NCI-H1436 (cell line): ENCODE results near the gene PLXNB3.
"Not testable (repeated sequence)": the region's sequence is repeated elsewhere in the genome, so short reads cannot be mapped to it uniquely, and the experiment has no call there.

Source experiments
- DNase-seq: peaks from one replicate; lab custom pipeline; 2025; lab: John Stamatoyannopoulos, UW

The PLXNB3 gene

DNA sequence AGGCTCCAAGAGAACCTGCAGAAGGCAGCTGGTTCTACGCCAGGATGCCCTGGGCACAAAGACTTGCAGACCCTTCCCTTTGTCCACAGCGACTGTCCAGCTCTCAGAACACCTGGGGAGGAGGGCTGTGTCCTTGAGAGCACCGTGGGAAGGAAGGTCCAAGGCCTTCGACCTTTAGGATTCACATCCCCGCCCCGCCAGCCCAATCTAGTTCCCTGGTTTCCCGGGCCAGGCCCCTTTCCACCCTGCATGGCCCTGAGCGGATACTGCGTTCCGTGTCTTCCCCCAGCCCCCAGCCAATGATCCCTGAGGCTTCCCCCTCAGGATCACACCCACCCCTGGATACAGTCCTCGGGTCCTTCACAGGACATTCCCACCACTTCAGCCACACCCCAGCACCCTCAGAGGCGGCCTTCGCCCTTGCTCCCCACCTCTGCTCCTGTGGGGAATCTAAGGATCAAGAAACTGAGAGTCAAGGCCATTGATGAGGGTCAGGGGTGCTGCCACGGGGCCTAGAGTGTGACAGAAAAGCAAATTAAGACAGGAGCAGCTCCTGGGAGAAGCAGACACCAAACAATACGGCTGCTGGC, 30.3 kb upstream of the PLXNB3 start:
- no peak for DNase-seq

DNA sequence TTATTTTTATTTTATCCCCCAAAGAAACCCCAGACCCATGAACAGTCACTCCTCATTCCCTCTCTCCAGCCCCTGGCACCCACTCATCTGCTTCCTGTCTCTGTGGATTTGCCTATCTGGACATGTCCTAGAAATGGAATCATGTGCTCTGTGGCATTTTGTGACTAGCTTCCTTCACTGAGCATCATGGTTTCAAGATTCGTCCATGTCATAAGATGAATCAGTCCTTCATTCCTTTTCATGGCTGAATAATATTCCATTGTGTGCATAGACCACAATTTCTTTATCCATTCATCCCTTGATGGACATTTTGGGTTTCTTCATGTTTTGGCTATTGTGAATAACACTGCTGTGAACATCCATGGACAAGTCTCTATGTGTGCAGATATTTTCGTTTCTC, 29.2 kb upstream of the PLXNB3 start:
- no peak for DNase-seq

DNA sequence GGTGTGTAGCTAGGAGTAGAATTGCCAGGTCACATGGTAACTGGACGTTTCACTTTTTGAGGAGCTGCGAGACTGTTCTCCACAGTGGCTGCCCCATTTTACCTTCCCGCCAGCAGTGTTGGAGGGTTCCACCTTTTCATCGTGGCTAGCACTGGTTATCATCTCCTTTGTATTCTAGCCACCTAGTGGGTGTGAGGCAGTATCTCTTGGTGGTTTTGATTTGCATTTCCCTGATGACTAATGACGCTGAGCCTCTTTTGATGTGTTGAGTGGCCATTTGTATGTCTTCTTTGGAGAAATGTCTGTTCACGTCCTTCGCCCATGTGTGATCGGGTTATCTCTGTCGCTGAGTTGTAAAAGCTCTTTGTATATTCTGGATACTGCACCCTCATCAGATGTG, 28.8 kb upstream of the PLXNB3 start:
- DNase-seq, result no peak

DNA sequence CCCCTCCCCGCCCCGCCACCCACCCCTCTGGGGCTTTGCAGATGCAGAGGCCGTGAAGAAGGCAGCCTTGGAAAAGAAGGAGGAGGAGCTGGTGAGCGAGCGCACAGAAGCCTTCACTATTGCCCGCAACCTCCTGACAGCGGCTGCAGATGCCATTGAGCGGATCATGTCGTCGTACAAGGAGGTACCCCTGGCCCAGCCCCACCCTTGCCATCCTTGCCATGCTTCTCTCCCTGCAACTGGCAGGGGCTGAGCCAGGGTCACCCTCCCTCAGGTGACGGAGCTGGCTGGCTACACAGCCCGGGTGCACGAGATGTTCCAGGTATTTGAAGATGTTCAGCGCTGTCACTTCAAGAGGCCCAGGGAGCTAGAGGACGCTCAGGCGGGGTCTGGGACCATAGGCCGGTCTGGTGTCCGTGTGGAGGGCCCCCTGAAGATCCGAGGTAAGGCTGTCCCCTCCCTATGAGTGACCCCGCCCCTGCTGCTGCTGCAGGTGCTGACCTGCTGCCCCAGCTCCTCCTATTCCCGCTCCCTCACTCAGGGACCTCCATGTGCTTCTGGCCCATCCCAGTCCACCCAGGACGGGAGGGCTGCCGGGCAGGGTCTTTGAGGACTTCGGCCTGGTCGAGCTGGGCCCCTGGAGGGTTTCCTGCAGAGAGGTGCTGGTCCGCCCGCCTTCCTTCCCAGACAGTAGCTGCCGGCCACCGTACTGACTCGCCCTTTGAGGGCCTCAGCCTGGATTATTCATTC, 27.8 kb upstream of the PLXNB3 start:
- DNase-seq, result no peak

DNA sequence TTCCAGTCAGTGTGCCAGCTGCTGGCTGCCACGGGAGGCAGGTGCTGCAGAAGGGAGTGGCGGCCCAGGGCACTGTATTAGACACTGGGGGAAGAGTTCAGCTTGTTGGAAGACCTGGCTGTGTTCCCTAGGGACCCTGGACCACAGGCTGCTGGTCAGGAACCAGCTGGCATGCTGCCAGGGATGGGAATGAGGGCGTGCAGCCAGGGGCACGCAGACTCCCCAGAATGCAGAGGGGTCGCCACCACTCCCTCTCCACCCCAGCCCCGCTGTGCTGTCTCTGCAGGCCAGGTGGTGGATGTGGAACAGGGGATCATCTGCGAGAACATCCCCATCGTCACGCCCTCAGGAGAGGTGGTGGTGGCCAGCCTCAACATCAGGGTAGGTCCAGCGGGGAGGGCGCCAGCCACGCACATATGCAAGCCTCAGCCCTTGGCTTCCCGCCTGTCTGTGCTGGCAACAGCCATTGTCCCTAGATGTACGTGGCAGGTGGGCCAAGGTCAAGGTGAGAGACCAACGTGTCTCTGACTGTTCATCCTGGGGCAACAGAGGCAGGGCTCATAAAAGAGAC, 27.1 kb upstream of the PLXNB3 start:
- no peak for DNase-seq

DNA sequence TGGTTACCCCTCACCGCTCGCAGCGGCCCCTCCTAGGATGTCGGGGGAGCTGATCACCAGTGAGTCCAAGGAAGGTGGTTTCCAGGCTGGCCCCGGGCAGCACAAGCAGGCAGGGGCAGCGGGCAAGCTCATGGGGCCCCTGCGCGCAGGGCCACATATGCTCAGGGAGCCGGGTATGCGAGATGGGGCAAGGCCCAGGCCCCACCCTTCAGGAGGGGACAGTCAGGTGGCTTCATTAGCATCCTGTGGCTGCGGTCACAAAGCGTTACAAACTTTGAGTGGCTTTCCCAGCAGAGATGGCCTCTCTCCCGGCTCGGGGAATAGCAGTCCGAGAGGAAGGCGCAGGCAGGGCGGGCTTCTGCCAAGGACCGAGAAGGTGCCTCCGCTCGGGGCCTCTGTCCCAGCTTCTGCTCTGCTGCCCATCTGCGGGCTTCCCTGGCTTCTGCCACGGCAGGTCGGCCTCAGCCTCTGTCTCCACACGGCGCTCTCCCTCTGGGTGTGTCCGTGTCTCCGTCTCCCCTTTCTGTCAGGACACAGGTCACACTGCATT, 25.9 kb upstream of the PLXNB3 start:
- DNase-seq, result no peak

DNA sequence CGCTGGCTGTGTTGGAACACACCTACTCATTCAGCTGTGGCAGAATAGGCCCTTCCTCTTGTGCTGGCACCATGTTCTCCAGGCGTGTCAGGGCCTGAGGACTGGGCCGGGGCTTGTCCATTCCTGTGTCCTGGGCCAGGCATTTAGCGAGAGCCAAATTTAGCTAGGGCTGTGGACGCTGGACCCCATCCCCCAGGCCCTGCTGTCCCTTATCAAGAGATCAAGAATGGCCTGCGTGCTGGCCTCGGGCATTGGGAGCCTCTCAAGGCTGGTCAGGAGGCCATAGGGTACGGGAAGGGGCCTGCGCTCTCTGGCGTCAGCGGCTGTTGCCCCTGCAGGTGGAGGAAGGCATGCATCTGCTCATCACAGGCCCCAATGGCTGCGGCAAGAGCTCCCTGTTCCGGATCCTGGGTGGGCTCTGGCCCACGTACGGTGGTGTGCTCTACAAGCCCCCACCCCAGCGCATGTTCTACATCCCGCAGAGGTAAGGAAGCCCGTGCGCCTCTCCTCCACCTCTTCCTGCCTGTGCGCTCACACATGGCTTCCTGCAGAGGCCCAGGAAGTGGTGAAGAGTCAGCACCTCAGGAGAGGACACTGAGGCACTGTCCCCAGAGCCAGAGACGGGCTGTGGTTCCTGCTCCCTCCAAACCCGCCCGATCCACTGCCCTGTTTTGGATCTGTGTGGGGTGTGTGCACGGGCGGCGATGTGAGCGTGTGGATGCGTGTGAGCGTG, 24.1 kb upstream of the PLXNB3 start:
- no peak for DNase-seq

DNA sequence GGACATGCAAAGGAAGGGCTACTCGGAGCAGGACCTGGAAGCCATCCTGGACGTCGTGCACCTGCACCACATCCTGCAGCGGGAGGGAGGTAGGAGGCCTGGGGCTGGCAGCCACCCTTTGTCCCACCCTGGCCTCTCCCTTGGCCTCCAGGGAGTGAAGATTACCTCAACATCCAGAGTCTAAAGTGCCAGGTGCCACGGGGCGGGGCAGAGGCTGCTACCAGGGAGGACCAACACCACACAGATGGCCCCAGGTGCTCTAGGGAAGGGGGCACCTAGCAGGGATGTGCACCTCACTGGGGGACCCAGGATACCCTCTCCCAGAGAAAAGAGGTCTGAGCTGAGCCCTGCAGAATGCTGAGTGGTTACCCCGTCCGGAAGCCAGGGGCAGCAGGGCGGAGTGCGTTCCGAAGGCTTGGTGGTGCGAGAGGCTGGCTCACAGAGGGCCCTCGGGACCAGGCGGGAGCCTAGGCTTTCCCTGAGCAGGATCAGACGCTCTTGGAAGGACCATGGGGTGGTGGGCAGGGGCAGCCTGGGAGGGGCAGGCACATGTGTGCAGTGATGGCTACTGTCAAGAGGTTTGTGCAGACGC, 23.3 kb upstream of the PLXNB3 start:
- no peak for DNase-seq

DNA sequence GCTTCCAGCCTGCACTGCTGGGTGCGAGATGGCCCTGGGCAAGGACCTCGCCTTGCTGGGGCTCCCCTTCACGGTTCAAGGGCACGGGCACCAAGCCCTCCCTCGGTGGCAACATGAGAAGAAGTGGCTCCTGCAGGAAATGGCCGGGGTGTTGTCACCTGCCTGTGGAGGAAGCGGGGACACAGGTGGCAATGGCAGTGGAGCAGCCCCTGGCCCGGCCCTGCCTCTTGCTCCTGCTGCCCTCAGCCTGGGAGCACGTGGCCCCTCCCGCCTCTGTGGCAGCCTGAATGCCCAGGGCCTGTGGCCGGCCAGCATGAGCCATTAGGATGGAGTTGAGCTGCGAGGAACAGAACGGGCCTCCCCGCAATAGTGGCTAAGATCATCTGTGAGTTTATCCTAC, 22.6 kb upstream of the PLXNB3 start:
- DNase-seq, result no peak

DNA sequence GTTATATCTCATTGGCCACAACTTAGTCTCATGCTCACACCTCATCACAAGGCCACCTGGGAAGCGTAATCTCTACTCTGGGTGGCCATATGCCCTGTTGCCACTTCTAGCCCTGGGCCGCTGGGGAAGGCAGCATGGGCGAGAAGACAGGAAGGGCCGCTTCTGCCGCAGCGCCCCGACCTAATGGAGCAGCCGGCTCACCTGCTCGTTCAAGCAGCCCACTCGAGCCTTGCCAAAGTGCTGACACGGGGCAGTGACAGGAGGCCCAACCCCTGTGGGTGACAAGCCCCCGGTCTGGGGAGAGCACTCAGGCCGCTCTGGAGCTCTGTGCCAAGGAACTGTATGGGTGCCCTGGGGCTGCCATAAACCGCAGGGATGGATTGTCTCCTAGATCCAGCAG, 21.9 kb upstream of the PLXNB3 start:
- not testable (repeated sequence) for DNase-seq

DNA sequence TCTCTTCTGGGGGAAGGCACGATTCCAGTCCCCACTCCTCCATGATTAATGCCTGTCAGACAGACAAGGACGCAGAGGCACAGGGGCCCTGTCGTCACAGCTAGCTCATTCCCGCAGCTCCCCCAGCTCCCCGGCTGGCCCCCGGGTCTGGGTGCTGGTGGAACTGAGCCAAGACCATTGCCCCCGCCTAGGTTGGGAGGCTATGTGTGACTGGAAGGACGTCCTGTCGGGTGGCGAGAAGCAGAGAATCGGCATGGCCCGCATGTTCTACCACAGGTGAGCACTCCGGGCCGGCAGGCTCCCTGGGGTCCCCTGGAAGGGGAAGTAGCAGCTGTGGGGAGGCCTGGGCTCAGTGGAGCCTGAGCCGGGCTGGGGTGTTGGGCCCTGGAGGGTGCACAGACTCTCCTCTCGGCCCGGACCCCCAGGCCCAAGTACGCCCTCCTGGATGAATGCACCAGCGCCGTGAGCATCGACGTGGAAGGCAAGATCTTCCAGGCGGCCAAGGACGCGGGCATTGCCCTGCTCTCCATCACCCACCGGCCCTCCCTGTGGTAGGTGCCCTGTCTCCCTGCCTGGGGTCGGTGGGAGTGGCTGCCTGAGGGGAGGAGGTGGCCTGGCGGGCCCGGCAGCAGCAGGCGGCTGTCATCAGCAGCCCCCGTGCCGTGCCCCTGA, 21.1 kb upstream of the PLXNB3 start:
- DNase-seq, result not testable (repeated sequence)

DNA sequence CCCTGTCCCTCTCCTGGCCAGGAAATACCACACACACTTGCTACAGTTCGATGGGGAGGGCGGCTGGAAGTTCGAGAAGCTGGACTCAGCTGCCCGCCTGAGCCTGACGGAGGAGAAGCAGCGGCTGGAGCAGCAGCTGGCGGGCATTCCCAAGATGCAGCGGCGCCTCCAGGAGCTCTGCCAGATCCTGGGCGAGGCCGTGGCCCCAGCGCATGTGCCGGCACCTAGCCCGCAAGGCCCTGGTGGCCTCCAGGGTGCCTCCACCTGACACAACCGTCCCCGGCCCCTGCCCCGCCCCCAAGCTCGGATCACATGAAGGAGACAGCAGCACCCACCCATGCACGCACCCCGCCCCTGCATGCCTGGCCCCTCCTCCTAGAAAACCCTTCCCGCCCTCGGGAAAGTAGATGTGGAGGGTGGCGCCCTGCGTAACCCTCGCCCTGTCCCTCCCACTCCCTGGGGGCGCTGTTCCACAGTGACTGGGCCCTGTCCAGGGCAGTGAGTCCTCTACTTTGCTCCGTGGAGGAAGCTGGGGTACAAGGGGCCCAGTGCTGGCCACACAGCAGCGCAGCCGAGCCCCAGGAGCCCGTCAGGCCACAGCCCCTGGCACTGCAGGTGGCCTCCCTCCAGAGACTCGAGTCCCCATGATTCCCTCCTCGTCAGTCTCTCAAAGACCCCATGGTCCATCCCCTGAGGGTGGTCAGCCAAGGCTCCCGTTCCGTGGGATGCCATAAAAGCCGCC, 20.4 kb upstream of the PLXNB3 start:
- DNase-seq, result peak; percentile 80

DNA sequence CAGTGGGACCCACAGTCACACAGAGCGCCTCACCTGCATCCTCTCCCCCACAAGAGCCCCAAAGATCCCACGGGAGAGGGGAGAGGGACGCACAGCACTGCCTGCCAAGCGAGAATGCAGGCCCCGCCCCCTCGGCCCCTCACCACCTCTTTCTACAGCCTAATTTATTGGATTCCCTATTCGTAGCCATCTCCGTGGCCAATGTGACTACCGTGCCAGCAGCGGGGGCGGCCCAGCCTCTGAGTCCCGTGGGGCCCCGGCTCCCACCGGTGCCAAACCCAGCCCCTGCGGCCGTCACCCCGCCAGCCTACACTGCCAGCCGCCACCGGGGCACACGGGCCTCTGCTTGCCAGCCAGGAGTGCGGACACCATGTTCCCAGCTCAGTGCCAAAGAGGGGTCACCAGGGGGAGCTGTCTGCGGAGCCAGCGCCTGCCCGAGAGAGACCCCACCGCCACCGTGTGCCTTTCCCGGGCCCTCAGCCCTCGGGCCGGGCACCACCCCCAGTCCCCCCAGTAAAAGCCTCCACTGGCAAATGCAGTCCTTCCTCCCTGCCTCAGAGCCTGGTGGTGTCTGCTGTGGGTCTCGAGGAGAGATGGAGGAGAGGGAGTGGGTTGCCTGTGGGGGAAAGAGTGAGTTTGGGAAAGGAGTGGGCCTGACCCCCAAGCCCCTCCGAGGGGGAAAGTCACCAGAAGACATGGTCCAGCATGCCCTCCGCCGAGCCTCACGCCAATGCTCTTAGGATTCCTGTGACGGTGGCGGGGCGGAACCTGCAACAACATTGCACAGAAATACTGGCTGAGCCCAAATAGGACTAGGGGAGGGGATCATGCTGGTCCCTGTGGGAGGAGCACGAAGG, 19.6 kb upstream of the PLXNB3 start:
- DNase-seq, result peak; percentile 67

DNA sequence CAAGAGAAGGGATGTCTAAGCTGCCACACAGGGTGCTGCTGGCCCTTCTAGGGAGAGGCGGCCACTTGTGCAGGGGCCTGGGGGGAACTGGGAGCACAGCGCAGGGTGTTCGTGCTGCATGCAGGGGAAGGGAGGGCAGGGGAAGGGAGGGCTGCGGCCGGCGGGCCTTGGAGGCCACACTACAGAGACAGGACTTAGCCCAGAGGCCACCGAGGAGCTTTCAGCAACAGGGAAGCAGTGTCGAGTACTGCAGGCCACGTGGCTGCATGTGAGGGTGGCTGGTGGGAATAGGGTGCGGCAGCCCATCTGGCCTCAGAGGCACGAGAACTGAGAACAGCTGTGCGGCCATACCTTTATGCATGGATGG, 19.0 kb upstream of the PLXNB3 start:
- not testable (repeated sequence) for DNase-seq

DNA sequence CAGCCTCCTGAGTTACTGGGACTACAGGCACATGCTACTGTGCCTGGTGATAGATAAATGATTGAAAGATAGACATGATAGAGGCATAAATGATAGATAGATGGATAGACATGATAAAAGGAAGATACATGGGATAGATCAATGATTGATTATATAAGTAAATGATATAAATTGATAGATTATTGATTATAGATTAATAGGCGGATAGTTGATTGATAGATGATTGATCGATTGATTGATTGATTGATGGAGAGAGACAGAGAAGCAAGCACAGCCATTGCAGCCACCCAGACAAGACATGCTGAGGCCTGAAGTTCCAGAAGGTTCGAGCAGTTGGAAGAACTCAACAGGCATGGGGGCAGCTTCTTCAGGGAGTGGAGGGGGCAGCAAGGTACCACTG, 17.7 kb upstream of the PLXNB3 start:
- no peak for DNase-seq

DNA sequence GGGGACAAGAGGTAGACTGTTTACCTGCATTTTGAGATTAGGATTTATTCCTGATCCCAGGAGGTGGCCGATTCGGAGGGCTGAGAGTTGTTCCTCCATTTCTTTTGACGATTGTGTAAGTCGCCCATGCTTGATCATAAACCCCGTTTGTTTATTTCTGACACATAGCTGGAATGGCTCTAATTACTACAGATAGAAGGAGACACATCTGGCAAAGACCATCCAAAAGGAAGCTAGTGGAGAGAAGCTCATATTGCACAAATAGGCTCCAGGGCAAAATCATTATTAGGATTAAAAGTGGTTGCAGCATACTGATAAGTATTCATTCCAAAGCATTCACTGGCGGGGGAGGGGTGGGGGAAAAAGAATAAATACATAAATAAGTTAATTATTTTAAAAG, 17.1 kb upstream of the PLXNB3 start:
- DNase-seq, result not testable (repeated sequence)

DNA sequence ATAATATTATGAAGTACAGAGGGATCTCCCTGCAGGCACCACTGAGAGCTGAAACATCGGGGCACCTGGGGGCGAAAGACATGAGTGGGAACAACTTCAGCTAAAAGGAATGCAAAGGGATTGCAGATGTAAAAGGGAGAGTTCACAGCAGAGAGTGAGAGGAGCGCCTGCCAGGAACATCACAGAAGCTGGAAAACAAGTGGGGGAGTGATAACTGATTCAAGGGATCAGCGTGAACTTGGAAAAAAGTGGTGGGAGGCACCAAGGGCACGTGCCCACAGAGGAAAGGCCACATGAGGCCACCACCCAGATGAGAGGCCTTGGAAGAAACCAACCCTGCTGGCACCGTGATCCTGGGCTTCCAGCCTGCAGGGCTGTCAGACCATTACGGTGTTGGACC, 15.0 kb upstream of the PLXNB3 start:
- not testable (repeated sequence) for DNase-seq

DNA sequence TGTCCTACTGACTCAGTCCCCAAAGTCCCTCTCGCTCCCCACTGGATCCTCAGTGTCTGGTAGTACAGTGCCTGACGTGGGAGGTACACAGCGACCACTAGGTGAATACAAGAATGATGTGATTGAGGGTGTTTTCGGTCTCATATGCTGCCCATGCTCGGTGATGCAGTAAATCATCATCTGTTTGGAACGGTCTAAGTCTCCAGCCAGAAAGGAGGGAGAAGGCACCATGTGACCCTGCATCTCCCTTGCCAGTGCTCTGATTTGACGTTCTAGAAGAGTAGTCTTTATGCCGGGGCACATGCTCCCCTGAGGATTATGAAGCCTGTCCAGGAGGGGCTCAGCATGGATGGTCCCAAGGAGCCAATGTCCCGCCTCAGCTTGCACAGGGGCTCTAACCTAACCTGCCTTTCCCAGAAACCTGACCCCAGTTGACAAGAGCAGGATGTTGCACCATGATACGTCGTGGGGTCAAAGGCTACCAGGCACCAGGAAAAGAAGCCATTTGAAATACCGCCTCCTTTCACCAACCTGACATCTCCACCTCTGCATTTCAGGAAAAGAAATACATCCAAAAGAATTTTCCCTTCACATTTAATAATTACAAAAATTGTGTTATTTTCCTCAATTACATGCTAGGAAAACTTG, 13.8 kb upstream of the PLXNB3 start:
- no peak for DNase-seq

DNA sequence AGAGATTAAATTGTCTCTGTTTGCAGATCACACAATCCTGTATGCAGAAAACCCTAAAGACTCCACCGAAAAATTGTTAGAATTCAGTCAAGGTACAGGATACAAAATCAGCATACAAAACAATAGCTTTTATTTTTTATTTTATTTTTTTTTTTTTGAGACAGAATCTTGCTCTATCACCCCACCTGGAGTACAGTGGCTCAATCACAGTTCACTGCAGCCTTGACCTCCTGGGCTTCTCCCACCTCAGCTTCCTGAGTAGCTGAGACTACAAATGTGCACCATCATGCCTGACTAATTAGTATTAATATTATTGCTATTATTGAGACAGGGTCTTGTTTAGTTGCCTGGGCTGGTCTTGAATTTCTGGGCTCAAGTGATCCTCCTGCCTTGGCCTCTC, 8.9 kb upstream of the PLXNB3 start:
- no peak for DNase-seq

DNA sequence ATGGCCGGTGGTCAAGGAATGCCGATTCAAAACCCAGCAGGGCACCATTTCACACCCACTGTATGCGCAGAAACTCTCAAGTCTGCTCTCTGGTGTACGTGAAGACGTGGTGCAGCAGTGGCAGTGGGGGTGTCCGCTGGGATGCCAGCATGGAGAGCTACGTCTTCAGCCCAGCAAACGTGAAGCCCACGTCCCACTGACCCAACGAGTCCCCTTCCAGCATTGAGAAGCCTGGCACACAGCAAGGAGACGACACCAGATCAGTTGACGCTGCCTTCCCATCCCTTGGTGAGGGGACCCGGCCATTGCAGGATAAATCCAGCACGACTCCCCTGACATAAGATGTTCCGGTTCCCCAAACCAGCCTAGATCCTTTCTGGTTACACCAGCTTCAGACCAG, 2.2 kb upstream of the PLXNB3 start:
- no peak for DNase-seq
